Spleen (tissue), 11 donors: Measurements from ENCODE around the gene ADGRD1. TPM values are rescaled to one million over a fixed set of nuclear protein-coding genes. Genes with fewer than 3 reads are reported as not detected.

Experiments
- DNase-seq: peaks from one replicate; pipeline ENCODE4 v3.0.0-alpha.2; 2020
- H3K27ac ChIP-seq, 8 donors: fragments of 200-600 bp; sonication (generic) in 7 of 8; 1 replicate in 4 of 8; 2 replicates in 4 of 8; pipeline versions ENCODE4 v1.5.0 to v1.8.0; 2016 to 2021; ENCODE audit warnings: inconsistent platforms in 4 of 8, mild to moderate bottlenecking in 4 of 8, moderate library complexity in 1 of 8
- H3K27me3 ChIP-seq, 7 donors: fragments of 200-600 bp; sonication (generic) in 6 of 7; replicated peaks in 1 of 7; 1 replicate in 4 of 7; 2 replicates in 3 of 7; pipeline versions ENCODE4 v1.5.0 to v1.8.0; 2016 to 2021; ENCODE audit warnings: inconsistent platforms in 3 of 7, mild to moderate bottlenecking in 1 of 7
- H3K36me3 ChIP-seq, 6 donors: fragments of 200-600 bp; sonication (generic) in 5 of 6; 1 replicate in 4 of 6; 2 replicates in 2 of 6; pipeline versions ENCODE4 v1.5.0 to v1.8.0; 2016 to 2021; ENCODE audit warnings: inconsistent platforms in 2 of 6
- H3K4me1 ChIP-seq, 6 donors: fragments of 200-600 bp; sonication (generic) in 5 of 6; 1 replicate in 3 of 6; 2 replicates in 3 of 6; pipeline versions ENCODE4 v1.5.0 to v1.8.0; 2016 to 2021; ENCODE audit warnings: inconsistent platforms in 3 of 6
- H3K4me3 ChIP-seq, 8 donors: fragments of 200-600 bp; sonication (generic) in 7 of 8; 1 replicate in 4 of 8; 2 replicates in 4 of 8; pipeline versions ENCODE4 v1.5.0 to v1.8.0; 2016 to 2021; ENCODE audit warnings: inconsistent platforms in 4 of 8, mild to moderate bottlenecking in 4 of 8, moderate library complexity in 2 of 8
- H3K9me3 ChIP-seq, 8 donors: fragments of 200-600 bp; sonication (generic) in 7 of 8; 1 replicate in 4 of 8; 2 replicates in 4 of 8; pipeline versions ENCODE4 v1.5.0 to v1.8.0; 2016 to 2021; ENCODE audit warnings: inconsistent platforms in 4 of 8
- POLR2A ChIP-seq, 3 donors: fragments of 450-650 bp; IDR thresholded peaks; one replicate each; pipeline ENCODE4 v1.5.1; 2017; ENCODE audit warnings: antibody characterized with exemption in 3 of 3, mild to moderate bottlenecking in 1 of 3
- POLR2AphosphoS5 ChIP-seq, 3 donors: sonication (generic); formaldehyde crosslinking; IDR thresholded peaks; one replicate each; pipeline ENCODE4 v1.5.1; 2017; ENCODE audit warnings: antibody characterized with exemption in 3 of 3
- WGBS, 5 donors: extraction: QIAGEN DNeasy Blood & Tissue Kit in 3 of 5; methylation state at CpG; one replicate each; pipeline versions ENCODE4 v1.1.5 to v1.1.7; 2013 to 2018; 5-methylcytosine and 5-hydroxymethylcytosine counted together
- intact Hi-C: fragments of 100-400 bp; cut with DNase I; formaldehyde crosslinking; loops from one replicate; pipeline ENCODE4 v1.15.0; 2023; ENCODE audit warnings: low total_unique reads
- polyA plus RNA-seq, 3 donors: library from polyadenylated mRNA; stranded (reverse); fragments of 200-250 nt; gene quantifications; one replicate each; pipeline ENCODE4 v1.2.1, GENCODE V29; 2013
- total RNA-seq, 7 donors: library from RNA; depleted of rRNA in 3 of 7; stranded (reverse); fragments of >200 nt in 3 of 7; fragmentation: NEBNext Ultra II Directional in 4 of 7; extraction: Animal tissue kit (Norgen Biotek cat#: 25700) in 4 of 7; gene quantifications; one replicate each; pipeline versions ENCODE4 v1.1.0 to v1.2.1, GENCODE V29; 2016 to 2021
- TF ChIP-seq, protein P1 (sequence below), 11 experiments: fragments of 200-600 bp in 7 of 11; fragments of 450-650 bp in 4 of 11; sonication (generic) in 4 of 11; IDR thresholded peaks in 8 of 11; conservative IDR thresholded peaks in 3 of 11; 1 replicate in 7 of 11; 2 replicates in 4 of 11; pipeline versions ENCODE4 v1.4.0 to v1.8.0; 2016 to 2021; ENCODE audit warnings: antibody characterized with exemption in 11 of 11, inconsistent platforms in 4 of 11, mild to moderate bottlenecking in 1 of 11
- donor health status: healthy with polysubstance abuse.
- donor health status: DM: no; HTN: no; CAD: no; lungs with moderate emphysema.
- donor health status: DM: no; HTN: no; CAD: no.
- donor health status: Bipolar disorder and iron deficiency.
- donor health status: healthy.
- donor health status: DM: no; HTN: no; CAD: no.
- donor health status: DM: yes; HTN: yes; CAD: no.

ADGRD1 gene
- total and polyA plus RNA-seq, 10 donors, result 0.89 to 9.7 (median 4.8) TPM

- H3K4me3 ChIP-seq, result no peak overlapping the region
- 63 to 75% (median 69%) methylated on average over 7 of the region's 7 CpGs for WGBS, 5 donors
- DNase-seq, result no peak
- no peaks in the 10 kb centered on the region for H3K9me3 ChIP-seq
- no peak overlapping the region for H3K27ac ChIP-seq
- no peak for TF ChIP-seq POLR2A (IDR thresholded peaks at IDR 0.05)
- no peak for TF ChIP-seq POLR2AphosphoS5 (IDR thresholded peaks at IDR 0.05)
- TF ChIP-seq, protein P1, sequence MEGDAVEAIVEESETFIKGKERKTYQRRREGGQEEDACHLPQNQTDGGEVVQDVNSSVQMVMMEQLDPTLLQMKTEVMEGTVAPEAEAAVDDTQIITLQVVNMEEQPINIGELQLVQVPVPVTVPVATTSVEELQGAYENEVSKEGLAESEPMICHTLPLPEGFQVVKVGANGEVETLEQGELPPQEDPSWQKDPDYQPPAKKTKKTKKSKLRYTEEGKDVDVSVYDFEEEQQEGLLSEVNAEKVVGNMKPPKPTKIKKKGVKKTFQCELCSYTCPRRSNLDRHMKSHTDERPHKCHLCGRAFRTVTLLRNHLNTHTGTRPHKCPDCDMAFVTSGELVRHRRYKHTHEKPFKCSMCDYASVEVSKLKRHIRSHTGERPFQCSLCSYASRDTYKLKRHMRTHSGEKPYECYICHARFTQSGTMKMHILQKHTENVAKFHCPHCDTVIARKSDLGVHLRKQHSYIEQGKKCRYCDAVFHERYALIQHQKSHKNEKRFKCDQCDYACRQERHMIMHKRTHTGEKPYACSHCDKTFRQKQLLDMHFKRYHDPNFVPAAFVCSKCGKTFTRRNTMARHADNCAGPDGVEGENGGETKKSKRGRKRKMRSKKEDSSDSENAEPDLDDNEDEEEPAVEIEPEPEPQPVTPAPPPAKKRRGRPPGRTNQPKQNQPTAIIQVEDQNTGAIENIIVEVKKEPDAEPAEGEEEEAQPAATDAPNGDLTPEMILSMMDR (IDR thresholded peaks at IDR 0.05 in 8 of 11, conservative IDR thresholded peaks at IDR 0.05 in 3 of 11), result no peak
- intact Hi-C loops, result no loop called here
- H3K27me3 ChIP-seq, result peaks cover 0 to 11% (median 0%) of the 10 kb centered on the region in 7 donors
- peaks cover 3 to 43% (median 21%) of the 10 kb centered on the region in 6 donors for H3K4me1 ChIP-seq
- no peaks in the 10 kb centered on the region for H3K36me3 ChIP-seq
Observed at GRCh38 chr12:130983328-130984017, 29.8 kb downstream of the ADGRD1 start.

DNA sequence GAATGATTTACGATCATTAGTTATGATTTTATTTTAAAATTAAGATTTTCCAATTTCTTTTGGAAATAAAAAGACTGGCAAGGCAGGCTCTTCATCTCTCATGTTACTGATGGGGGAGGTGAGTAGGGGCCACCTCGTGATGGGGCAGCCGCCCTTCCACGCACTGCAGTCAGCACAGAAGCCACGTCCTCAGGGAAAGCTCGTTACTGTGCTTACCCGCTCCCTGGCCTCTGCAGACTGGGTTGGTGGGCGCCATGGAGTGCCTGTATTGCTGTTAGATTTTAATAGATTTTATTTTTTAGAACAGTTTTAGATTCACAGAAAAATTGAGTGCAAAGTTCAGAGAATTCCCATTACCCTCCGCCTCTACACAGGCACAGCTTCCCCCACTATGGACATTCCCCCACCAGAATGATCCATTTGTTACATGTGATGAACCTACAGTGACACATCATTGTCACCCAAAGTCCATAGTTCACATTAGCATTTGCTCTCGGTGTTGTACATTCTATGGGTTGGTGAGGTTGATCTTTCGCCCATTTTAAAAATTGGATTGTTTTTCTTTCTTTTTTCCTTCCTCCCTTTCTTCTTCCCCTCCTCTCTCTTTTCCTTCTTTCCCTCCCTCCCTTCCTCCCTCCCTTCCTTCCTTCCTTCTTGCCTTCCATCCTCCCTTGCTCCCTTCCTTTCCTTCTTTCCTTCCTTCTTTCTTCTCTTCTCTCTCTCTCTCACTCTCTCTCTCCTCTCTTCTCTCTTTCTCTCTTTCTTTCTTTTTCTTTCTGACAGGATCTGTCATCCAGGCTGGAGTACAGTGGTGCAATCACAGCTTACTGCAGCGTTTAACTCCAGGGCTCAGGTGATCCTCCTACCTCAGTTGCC lies 30.7 kb downstream of the ADGRD1 start:
- 88 to 92% (median 88%) methylated on average over 12 of the region's 12 CpGs for WGBS, 5 donors
- Histone ChIP-seq H3K4me1 (peaks cover 3 to 34% (median 18%) of the 10 kb centered on the region in 6 donors), H3K4me3 (no peak overlapping the region), H3K27me3 (peaks cover 0 to 11% (median 0%) of the 10 kb centered on the region in 7 donors), H3K9me3 (no peaks in the 10 kb centered on the region), H3K36me3 (no peaks in the 10 kb centered on the region), H3K27ac (no peak overlapping the region)
- intact Hi-C loops, result no loop called here
- TF ChIP-seq POLR2A (IDR thresholded peaks at IDR 0.05), result no peak
- TF ChIP-seq, protein P1 (IDR thresholded peaks at IDR 0.05 in 8 of 11, conservative IDR thresholded peaks at IDR 0.05 in 3 of 11), result no peak
- no peak for TF ChIP-seq POLR2AphosphoS5 (IDR thresholded peaks at IDR 0.05)
- DNase-seq, result no peak

DNA sequence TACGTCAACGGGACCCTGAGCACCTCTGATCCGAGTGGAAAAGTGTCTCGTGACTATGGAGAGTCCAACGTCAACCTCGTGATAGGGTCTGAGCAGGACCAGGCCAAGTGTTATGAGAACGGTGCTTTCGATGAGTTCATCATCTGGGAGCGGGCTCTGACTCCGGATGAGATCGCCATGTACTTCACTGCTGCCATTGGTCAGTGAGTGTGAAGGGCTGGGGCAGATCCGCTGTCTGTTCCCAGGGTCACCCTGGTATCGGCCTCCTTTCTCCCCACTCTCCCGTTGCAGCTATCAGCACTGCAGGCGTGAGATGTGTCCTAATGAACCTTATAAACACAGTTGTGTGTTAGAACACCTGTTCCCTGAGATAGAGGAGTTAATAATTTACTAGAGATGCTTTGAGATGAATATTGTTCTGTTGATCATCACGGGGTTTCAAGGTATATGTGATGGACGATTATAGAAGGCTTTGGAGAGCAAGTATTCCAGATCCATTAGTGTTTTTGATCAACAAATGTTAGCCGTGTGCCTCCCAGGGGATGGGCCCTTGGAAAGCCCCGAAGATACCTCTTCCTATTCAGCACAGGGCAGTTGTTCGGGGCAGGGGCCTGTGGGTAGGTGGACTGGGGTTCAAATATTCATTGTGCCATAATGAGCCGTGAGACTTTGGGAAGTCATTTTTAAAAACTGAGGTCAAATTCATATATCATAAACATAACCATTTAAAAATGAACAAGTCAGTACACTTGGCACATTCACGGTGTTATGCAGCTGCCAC lies 33.6 kb downstream of the ADGRD1 start:
- intact Hi-C loops, result no loop called here
- H3K4me3 ChIP-seq, result no peak overlapping the region
- peaks cover 0 to 6% (median 0%) of the 10 kb centered on the region in 6 donors for H3K4me1 ChIP-seq
- H3K27me3 ChIP-seq, result peaks cover 0 to 8% (median 0%) of the 10 kb centered on the region in 7 donors
- 80 to 86% (median 83%) methylated on average over 22 of the region's 22 CpGs for WGBS, 5 donors
- no peaks in the 10 kb centered on the region for H3K9me3 ChIP-seq
- no peak for DNase-seq
- no peak overlapping the region for H3K27ac ChIP-seq
- TF ChIP-seq, protein P1 (IDR thresholded peaks at IDR 0.05 in 8 of 11, conservative IDR thresholded peaks at IDR 0.05 in 3 of 11), result no peak
- TF ChIP-seq POLR2AphosphoS5 (IDR thresholded peaks at IDR 0.05), result no peak
- no peak for TF ChIP-seq POLR2A (IDR thresholded peaks at IDR 0.05)
- no peaks in the 10 kb centered on the region for H3K36me3 ChIP-seq
